ENCODE data around the gene NLGN1.

Gene NLGN1

DNA sequence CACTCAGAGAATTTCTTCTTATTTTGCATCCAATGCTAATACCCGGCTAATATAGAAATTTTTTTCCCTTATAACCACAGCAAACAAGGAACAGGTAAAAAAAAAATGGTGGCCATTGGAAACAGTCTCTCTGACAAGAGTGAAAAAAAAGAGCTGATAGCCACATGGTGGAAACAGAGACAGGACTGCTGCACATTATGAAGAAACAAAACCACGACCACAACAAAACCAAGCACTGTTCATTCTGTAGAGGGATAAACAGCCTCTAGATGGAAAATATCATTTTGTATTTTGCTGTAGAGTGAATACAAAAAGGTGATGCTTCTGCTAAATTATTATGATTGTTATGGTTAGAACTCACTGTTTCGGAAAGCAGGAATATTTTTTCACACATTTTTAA lies 686.2 kb downstream of the NLGN1 start:
- TF ChIP-seq, protein P1, sequence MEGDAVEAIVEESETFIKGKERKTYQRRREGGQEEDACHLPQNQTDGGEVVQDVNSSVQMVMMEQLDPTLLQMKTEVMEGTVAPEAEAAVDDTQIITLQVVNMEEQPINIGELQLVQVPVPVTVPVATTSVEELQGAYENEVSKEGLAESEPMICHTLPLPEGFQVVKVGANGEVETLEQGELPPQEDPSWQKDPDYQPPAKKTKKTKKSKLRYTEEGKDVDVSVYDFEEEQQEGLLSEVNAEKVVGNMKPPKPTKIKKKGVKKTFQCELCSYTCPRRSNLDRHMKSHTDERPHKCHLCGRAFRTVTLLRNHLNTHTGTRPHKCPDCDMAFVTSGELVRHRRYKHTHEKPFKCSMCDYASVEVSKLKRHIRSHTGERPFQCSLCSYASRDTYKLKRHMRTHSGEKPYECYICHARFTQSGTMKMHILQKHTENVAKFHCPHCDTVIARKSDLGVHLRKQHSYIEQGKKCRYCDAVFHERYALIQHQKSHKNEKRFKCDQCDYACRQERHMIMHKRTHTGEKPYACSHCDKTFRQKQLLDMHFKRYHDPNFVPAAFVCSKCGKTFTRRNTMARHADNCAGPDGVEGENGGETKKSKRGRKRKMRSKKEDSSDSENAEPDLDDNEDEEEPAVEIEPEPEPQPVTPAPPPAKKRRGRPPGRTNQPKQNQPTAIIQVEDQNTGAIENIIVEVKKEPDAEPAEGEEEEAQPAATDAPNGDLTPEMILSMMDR (conservative IDR thresholded peaks at IDR 0.05): no peak
- no peak overlapping the region for H3K27ac ChIP-seq

DNA sequence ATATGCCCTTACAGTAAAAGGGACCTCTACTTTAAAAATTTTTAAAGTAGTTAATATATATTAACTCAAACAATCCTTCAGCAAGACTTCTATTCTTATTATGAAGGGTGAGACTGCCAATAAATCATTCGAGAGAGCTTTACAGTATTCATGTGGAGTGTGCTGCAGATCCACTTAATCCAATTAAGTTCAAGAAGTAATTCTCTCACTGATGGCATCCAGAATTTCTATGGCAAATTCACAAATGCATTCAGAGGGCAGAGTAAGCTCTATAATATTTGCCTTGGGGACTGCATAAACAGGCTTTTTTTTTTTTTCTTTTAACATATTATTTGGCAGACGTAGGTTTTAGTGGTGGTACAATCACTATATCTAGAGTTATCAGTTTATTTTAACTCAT lies 692.0 kb downstream of the NLGN1 start:
- H3K27ac ChIP-seq: no peak overlapping the region
- TF ChIP-seq, protein P1 (conservative IDR thresholded peaks at IDR 0.05): no peak

DNA sequence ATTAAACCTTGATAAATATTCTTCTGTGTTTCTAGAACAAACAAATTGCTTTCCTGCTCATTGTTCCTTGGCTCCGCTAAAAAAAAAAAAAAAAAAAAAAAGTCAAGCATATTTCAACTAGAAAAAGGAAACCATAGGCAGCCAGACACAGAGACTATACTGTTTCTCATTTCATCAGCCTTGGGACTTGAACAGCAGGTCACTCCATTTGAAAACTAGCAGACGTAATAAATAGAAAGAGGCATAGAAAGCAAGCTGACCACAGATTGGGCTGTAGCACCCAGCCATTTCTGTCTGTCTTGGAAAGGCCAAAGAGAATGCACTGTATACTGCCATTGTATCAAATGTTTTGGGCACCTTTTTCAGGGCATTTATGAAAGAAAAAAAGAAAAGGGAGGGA lies 697.1 kb downstream of the NLGN1 start:
- no peak overlapping the region for H3K27ac ChIP-seq
- TF ChIP-seq, protein P1 (conservative IDR thresholded peaks at IDR 0.05): no peak

DNA sequence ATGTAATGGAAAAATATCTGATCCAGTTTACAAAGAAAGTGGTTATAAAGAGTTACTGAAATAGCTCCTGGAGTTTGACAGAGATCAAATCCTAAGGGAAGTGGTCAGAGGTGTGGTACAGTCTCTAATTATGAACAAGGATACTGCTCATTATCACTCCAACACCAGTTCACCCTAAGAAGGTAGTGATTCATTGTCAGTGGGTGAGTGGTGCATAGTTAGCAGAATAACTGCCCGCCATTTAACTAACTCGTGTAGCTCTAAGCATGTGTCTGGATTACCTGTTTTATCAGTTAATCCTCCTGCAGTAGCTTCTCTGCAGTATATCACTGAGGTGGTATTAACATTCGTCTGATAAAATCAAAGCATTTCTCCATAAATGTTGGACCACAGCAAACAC lies 700.1 kb downstream of the NLGN1 start:
- TF ChIP-seq, protein P1 (conservative IDR thresholded peaks at IDR 0.05): no peak
- H3K27ac ChIP-seq: no peak overlapping the region

DNA sequence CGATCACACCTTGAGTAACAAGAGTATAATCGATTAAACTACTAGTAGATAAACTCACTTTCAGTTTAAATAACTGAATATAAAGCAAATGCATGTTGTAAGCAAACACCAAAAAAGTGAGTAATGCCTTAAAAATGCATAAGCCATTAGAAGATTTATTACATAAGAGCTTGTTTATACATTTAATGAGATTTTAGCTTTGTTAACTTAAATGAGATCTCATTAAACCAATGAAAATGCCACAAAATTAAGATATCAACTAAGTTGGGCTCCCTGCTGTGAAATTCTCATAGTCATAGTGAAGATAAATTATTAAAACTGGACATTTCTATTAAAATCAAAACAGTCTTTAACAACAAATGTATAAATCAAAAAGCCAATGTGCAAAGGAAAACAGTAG lies 701.2 kb downstream of the NLGN1 start:
- no peak overlapping the region for H3K27ac ChIP-seq
- TF ChIP-seq, protein P1 (conservative IDR thresholded peaks at IDR 0.05): no peak

DNA sequence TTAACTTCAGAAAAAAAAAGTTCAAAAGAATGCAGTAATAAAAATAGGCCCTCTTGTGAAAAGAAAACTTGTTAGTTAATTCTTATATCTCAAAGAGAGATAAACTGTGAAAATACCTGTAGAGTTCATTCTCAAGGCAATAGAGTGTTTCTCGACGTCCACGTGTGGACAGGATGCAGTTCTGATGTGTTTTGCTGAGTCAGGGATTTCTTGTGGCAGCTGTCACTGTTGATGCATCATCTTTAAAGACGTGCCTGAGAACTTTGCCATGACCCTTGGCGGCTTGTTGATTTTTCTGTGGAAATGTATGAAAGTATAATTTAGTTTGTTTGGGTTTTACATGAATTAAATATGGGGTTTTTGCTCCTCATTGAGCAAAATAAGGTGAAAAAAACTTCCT lies 702.2 kb downstream of the NLGN1 start:
- TF ChIP-seq, protein P1 (conservative IDR thresholded peaks at IDR 0.05): no peak
- no peak overlapping the region for H3K27ac ChIP-seq

DNA sequence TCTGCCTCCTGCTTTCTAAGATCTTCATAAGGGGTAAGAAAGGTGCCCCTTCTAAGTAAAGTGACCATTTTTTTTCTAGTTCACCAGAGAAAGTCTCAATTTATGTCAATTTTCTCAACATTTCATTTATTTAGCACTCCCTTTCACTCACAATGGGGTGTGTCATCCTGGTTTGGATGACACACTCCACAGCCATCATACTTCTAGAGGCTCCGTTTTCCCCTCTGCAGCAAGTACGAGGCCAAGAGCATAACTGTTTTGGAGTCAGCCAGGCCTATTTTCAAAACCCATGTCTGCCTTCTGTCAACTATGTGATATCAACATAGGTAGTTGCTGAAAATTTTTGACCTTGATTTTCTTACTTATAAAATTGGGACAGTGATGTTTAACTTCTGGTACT lies 703.2 kb downstream of the NLGN1 start:
- TF ChIP-seq, protein P1 (conservative IDR thresholded peaks at IDR 0.05): no peak

DNA sequence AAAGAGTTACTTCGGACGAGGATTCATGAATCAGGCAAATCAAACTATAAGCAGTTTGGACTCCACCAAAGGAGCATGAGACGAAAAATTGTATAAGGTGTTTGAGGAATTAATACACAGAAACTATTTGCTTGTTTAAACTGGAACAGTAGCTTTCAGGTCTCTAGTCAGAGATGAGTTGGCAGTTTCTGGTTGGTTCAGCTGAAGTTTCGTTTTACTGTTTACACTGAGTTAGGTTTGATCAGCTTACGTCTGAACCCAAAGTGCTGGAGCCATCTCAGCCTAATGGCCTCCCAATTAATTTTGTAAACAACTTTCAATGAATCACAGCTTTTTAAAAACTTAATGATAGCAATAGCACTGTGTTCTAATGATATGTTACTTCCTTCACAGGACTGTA lies 703.7 kb downstream of the NLGN1 start:
- TF ChIP-seq, protein P1 (conservative IDR thresholded peaks at IDR 0.05): no peak
- no peak overlapping the region for H3K27ac ChIP-seq

More for the DNA sequence above, 703.2 kb downstream of the NLGN1 start:
- no peak overlapping the region for H3K27ac ChIP-seq
